Breast epithelium (tissue), 3 donors: ENCODE data around the gene ZNF134.

ENCODE experiments used
- CTCF ChIP-seq, 3 donors: fragments of 450-650 bp; IDR thresholded peaks; one replicate each; pipeline ENCODE4 v1.5.1; 2016 to 2017; ENCODE audit warnings: antibody characterized with exemption in 3 of 3, mild to moderate bottlenecking in 3 of 3, moderate library complexity in 3 of 3
- POLR2A ChIP-seq: fragments of 450-650 bp; IDR thresholded peaks from one replicate; pipeline ENCODE4 v1.6.1; 2016; ENCODE audit warnings: antibody characterized with exemption, mild to moderate bottlenecking, moderate library complexity

- TF ChIP-seq CTCF (IDR thresholded peaks at IDR 0.05) (no peak), POLR2A (no peak)
These were observed 42.3 kb downstream of the ZNF134 start for GRCh38 chr19:57656346-57656745.
